ENCODE measurements around the gene MLST8. TPM values are rescaled to one million over a fixed set of nuclear protein-coding genes. Genes with fewer than 3 reads are reported as not detected.

The MLST8 gene
- total RNA-seq, 1 experiment from 2014 or later, result 58.7 TPM

- Histone ChIP-seq H3K27ac (ENCODE audit: low read depth, low read length) (peak within 1 kb of the TSS; percentile 98), H3K9ac (ENCODE audit: low read length) (peak within 1 kb of the TSS; percentile 93), H3K36me3 (ENCODE audit: control insufficient read depth in 1 of 2, insufficient read depth in 2 of 2, low read length in 2 of 2) (peaks cover 0 to 14% of the 10 kb centered on the region in 2 experiments; a peak in 2 of 4 replicates), H3K4me2 (ENCODE audit: low read length) (peak within 1 kb of the TSS; percentile 99), H3K9me2 (ENCODE audit: insufficient read depth) (no peaks in the 10 kb centered on the region), H3K4me3 (replicated peaks in 1 of 2; ENCODE audit: low read depth in 1 of 2, low read length in 2 of 2) (peak within 1 kb of the TSS; percentile 62 to 84), H2AFZ (ENCODE audit: low read depth, low read length, poor library complexity, severe bottlenecking) (no peak within 1 kb of the TSS), H3K79me2 (ENCODE audit: insufficient read depth, low read length) (peaks cover 33% of the 10 kb centered on the region), H3K9me3 (ENCODE audit: control insufficient read depth in 1 of 2, insufficient read depth in 1 of 2, low read depth in 1 of 2, low read length in 2 of 2) (no peaks in the 10 kb centered on the region), H3K4me1 (ENCODE audit: control insufficient read depth in 1 of 2, insufficient read depth in 2 of 2, low read length in 2 of 2) (peaks cover 23 to 37% of the 10 kb centered on the region in 2 experiments), H3K27me3 (ENCODE audit: insufficient read depth, low read length) (no peaks in the 10 kb centered on the region), H4K20me1 (ENCODE audit: insufficient read depth) (peaks cover 9% of the 10 kb centered on the region; the same call in 1 of the 2 replicates)
- ATAC-seq, result peak; percentile 79
- RAD21 ChIA-PET (ENCODE audit: low non-redundant PET in 1 of 2, low total read pairs in 2 of 2, uncharacterized antibody in 2 of 2, unreplicated experiment in 2 of 2), result interaction anchor here in 1 of 2 experiments (1.0 kb wide), 1 partner anchor 20 kb away, joined by 5 read pairs; no protein-coding TSS in a partner anchor
- TF ChIP-seq EGR1 (IDR thresholded peaks at IDR 0.05; ENCODE audit: low read depth) (peak; percentile 88), SRF (IDR thresholded peaks at IDR 0.05; ENCODE audit: low read depth) (no peak)
- DNase-seq (ENCODE audit: low read depth, low spot score), result no peak
- CTCF ChIA-PET, result interaction anchor here (1.6 to 2.3 kb wide), 2 partner anchors 20 to 37 kb away, joined by 7 to 13 read pairs; partner anchors contain the start of gene ECI1
- BruUV-seq (replicated peaks), result no TSS peak
- intact Hi-C loops (cut with micrococcal nuclease), result no loop called here
- POLR2A ChIA-PET, result interaction anchor here (0.7 to 2.7 kb wide), 7 partner anchors 16 to 273 kb away, joined by 3 to 17 read pairs (median 8); partner anchors contain the start of genes ECI1, RPS2 and TRAF7
Measured at GRCh38 chr16:2214719-2214968, 9.4 kb downstream of the MLST8 start, which contains the start of gene PGP. PGP (minus strand) TSS chr16:2214840; CDS start chr16:2214777, 63 bp downstream.

GRCh38 chr16:2216330-2216729 lies 11.1 kb downstream of the MLST8 start:
- CTCF ChIA-PET, result interaction anchor here (2.3 kb wide), 1 partner anchor 35 kb away, joined by 13 read pairs; the partner anchor contains the start of gene ECI1
- TF ChIP-seq ZFX (IDR thresholded peaks at IDR 0.05), result no peak
- Histone ChIP-seq H2AFZ (ENCODE audit: low read depth, low read length, poor library complexity, severe bottlenecking) (no peak overlapping the region), H3K4me2 (ENCODE audit: low read length) (peak overlapping the region; percentile 93), H3K9me3 (ENCODE audit: control insufficient read depth in 1 of 2, insufficient read depth in 1 of 2, low read depth in 1 of 2, low read length in 2 of 2) (no peaks in the 10 kb centered on the region), H3K79me2 (ENCODE audit: insufficient read depth, low read length) (peaks cover 28% of the 10 kb centered on the region), H4K20me1 (ENCODE audit: insufficient read depth) (peaks cover 9% of the 10 kb centered on the region; the same call in 1 of the 2 replicates), H3K27ac (ENCODE audit: low read depth, low read length) (peak overlapping the region; percentile 91), H3K27me3 (ENCODE audit: insufficient read depth, low read length) (no peaks in the 10 kb centered on the region), H3K4me3 (replicated peaks in 1 of 2; ENCODE audit: low read depth in 1 of 2, low read length in 2 of 2) (peak overlapping the region; percentile 56 to 67), H3K9me2 (ENCODE audit: insufficient read depth) (no peaks in the 10 kb centered on the region), H3K9ac (ENCODE audit: low read length) (peak overlapping the region; percentile 93), H3K4me1 (ENCODE audit: control insufficient read depth in 1 of 2, insufficient read depth in 2 of 2, low read length in 2 of 2) (peaks cover 23 to 37% of the 10 kb centered on the region in 2 experiments), H3K36me3 (ENCODE audit: control insufficient read depth in 1 of 2, insufficient read depth in 2 of 2, low read length in 2 of 2) (peaks cover 0 to 14% of the 10 kb centered on the region in 2 experiments; a peak in 1 of 4 replicates)
- BruUV-seq (replicated peaks), result no TSS peak
- DNase-seq (ENCODE audit: low read depth, low spot score), result no peak
- no peak for ATAC-seq
- POLR2A ChIA-PET, result interaction anchor here (1.0 to 2.7 kb wide), 6 partner anchors 10 to 252 kb away, joined by 3 to 17 read pairs (median 6); partner anchors contain the start of genes ECI1, MLST8 and RPS2
- RAD21 ChIA-PET (ENCODE audit: low non-redundant PET in 1 of 2, low total read pairs in 2 of 2, uncharacterized antibody in 2 of 2, unreplicated experiment in 2 of 2), result no interaction called here
- intact Hi-C loops (cut with micrococcal nuclease), result no loop called here
